SU-DHL-6 (cell line): ENCODE measurements around the gene CD47.

Experiments
- H2AFZ ChIP-seq: fragments of 200-600 bp; sonication (generic); 2 replicates; pipeline ENCODE4 v1.6.1; 2014; ENCODE audit warnings: low read depth, mild to moderate bottlenecking, moderate library complexity, mixed read lengths, antibody characterized with exemption, low read length; ENCODE audit not compliant: severe bottlenecking
- H3F3A ChIP-seq: fragments of 200-600 bp; shearing (Covaris generic); 2 replicates; pipeline ENCODE4 v1.6.0; 2016; ENCODE audit warnings: antibody characterized with exemption, mild to moderate bottlenecking; ENCODE audit not compliant: insufficient read depth
- H3K27ac ChIP-seq: fragments of 200-600 bp; sonication (generic); 2 replicates; pipeline ENCODE4 v1.5.1; 2016; ENCODE audit warnings: low read depth, mild to moderate bottlenecking, low read length, moderate library complexity, mixed read lengths
- H3K27me3 ChIP-seq: fragments of 200-600 bp; sonication (generic), shearing (Covaris generic); 2 replicates; pipeline ENCODE4 v1.6.0; 2014; ENCODE audit warnings: mild to moderate bottlenecking, low read length
- H3K36me3 ChIP-seq: fragments of 200-600 bp; sonication (generic); 2 replicates; pipeline ENCODE4 v1.6.1; 2014; ENCODE audit warnings: mild to moderate bottlenecking, low read length, mixed read lengths
- H3K4me2 ChIP-seq: fragments of 300-600, 200-600 bp; shearing (Covaris generic), sonication (generic); 2 replicates; pipeline ENCODE4 v1.6.0; 2014; ENCODE audit warnings: low read length, low read depth, mild to moderate bottlenecking; ENCODE audit not compliant: poor library complexity, severe bottlenecking
- H3K4me3 ChIP-seq: fragments of 200-600 bp; sonication (generic); 2 replicates; pipeline ENCODE4 v1.5.1; 2014; ENCODE audit warnings: antibody characterized with exemption, low read length, mild to moderate bottlenecking, mixed read lengths; ENCODE audit not compliant: insufficient read depth, poor library complexity, severe bottlenecking
- H3K79me2 ChIP-seq: fragments of 200-600 bp; sonication (generic); 2 replicates; pipeline ENCODE4 v1.6.1; 2014; ENCODE audit warnings: mild to moderate bottlenecking, low read length, moderate library complexity; ENCODE audit not compliant: insufficient read depth
- H3K9ac ChIP-seq: fragments of 200-600 bp; sonication (generic); 2 replicates; pipeline ENCODE4 v1.7.0; 2014; ENCODE audit warnings: mild to moderate bottlenecking, low read length
- H3K9me2 ChIP-seq: fragments of 200-600 bp; sonication (generic); replicated peaks from 2 replicates; pipeline ENCODE4 v1.6.1; 2014; ENCODE audit warnings: low read length; ENCODE audit not compliant: insufficient read depth
- H3K9me3 ChIP-seq: fragments of 200-600 bp; sonication (generic); 2 replicates; pipeline ENCODE4 v1.6.1; 2014; ENCODE audit warnings: low read length, mixed read lengths; ENCODE audit not compliant: insufficient read depth
- H4K20me1 ChIP-seq: fragments of 200-600 bp; sonication (generic); 2 replicates; pipeline ENCODE4 v1.6.1; 2014; ENCODE audit warnings: low read depth, mild to moderate bottlenecking, antibody characterized with exemption, low read length, moderate library complexity, mixed read lengths
- EZH2phosphoT487 ChIP-seq: fragments of 200-600 bp; sonication (generic), shearing (Covaris generic); conservative IDR thresholded peaks from 2 replicates; pipeline ENCODE4 v1.6.1; 2018; ENCODE audit warnings: mild to moderate bottlenecking, antibody characterized with exemption, low read length, moderate library complexity, mixed read lengths
- TF ChIP-seq, protein P1 (sequence below): fragments of 200-600 bp; sonication (generic); IDR thresholded peaks from one replicate; pipeline ENCODE4 v1.5.1; 2017; ENCODE audit warnings: antibody characterized with exemption, mild to moderate bottlenecking, low read length, moderate library complexity; ENCODE audit not compliant: insufficient read depth, poor library complexity, severe bottlenecking

Gene CD47

DNA sequence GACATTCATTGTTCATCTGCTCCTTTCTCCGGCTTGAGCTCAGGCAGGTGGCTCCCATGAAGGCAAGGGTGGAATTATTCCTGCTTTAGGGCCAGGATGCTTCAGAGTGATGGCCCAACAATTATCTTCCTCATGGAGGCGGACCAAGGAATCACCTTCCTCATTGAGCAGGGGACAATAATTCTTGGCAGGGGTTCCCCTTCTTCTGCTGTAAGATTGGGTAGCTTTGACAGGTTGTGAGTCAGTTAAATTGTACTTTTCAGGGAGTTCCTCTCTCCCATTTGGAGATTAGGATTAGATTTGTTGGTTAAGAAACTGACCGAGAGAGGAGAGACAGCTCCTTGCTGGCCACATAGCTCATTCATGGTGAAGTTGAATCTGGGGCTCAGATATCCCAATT lies 31.4 kb upstream of the CD47 start:
- no peaks in the 10 kb centered on the region for H3K27me3 ChIP-seq
- H3K4me2 ChIP-seq: no peak overlapping the region
- no peak overlapping the region for H3K27ac ChIP-seq
- H3F3A ChIP-seq: peaks cover 25% of the 10 kb centered on the region
- H3K9me2 ChIP-seq: no peaks in the 10 kb centered on the region
- no peak overlapping the region for H2AFZ ChIP-seq
- no peaks in the 10 kb centered on the region for H4K20me1 ChIP-seq
- H3K4me3 ChIP-seq: no peak overlapping the region
- H3K36me3 ChIP-seq: no peaks in the 10 kb centered on the region
- TF ChIP-seq, protein P1, sequence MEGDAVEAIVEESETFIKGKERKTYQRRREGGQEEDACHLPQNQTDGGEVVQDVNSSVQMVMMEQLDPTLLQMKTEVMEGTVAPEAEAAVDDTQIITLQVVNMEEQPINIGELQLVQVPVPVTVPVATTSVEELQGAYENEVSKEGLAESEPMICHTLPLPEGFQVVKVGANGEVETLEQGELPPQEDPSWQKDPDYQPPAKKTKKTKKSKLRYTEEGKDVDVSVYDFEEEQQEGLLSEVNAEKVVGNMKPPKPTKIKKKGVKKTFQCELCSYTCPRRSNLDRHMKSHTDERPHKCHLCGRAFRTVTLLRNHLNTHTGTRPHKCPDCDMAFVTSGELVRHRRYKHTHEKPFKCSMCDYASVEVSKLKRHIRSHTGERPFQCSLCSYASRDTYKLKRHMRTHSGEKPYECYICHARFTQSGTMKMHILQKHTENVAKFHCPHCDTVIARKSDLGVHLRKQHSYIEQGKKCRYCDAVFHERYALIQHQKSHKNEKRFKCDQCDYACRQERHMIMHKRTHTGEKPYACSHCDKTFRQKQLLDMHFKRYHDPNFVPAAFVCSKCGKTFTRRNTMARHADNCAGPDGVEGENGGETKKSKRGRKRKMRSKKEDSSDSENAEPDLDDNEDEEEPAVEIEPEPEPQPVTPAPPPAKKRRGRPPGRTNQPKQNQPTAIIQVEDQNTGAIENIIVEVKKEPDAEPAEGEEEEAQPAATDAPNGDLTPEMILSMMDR: no peak
- no peak for TF ChIP-seq EZH2phosphoT487
- H3K9ac ChIP-seq: no peak overlapping the region
- no peaks in the 10 kb centered on the region for H3K9me3 ChIP-seq
- H3K79me2 ChIP-seq: peaks cover 12% of the 10 kb centered on the region; the same call in 1 of the 2 replicates

DNA sequence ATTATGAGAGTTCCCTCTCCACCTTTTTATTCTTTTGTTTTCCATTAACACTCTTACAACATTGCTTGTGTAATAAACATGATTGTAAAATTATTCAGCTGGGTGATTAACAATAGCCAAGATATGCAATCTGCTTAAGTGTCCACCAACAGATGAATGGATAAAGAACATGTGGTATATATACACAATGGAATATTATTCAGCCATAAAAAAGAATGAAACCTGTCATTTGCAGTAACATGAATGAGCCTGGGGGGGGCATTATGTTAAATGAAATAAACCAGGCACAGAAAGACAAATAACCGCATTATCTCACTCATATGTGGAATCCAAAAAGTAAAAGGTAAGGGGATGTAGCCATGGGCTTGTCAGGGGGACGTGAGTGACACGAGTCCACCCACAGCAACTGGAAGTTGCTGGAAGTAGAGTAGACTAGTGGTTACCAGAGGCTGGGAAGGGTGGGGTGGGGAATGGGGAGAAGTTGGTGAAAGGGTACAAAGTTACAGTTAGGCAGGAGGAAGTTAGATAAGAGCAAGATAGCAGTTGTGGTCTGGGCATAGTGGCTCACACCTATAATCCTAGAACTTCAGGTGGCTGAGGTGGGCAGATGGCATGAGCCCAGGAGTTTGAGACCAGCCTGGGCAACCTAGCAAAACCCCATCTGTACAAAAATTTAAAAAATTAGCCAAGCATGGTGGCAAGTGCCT lies 28.7 kb upstream of the CD47 start:
- Histone ChIP-seq H3K4me3 (no peak overlapping the region), H3F3A (peaks cover 9% of the 10 kb centered on the region), H2AFZ (no peak overlapping the region), H3K27ac (no peak overlapping the region), H3K9me2 (no peaks in the 10 kb centered on the region), H3K27me3 (no peaks in the 10 kb centered on the region), H3K36me3 (no peaks in the 10 kb centered on the region), H3K9me3 (no peaks in the 10 kb centered on the region), H3K79me2 (no peaks in the 10 kb centered on the region), H3K4me2 (no peak overlapping the region), H3K9ac (no peak overlapping the region), H4K20me1 (no peaks in the 10 kb centered on the region)
- TF ChIP-seq EZH2phosphoT487: no peak
- TF ChIP-seq, protein P1: no peak

DNA sequence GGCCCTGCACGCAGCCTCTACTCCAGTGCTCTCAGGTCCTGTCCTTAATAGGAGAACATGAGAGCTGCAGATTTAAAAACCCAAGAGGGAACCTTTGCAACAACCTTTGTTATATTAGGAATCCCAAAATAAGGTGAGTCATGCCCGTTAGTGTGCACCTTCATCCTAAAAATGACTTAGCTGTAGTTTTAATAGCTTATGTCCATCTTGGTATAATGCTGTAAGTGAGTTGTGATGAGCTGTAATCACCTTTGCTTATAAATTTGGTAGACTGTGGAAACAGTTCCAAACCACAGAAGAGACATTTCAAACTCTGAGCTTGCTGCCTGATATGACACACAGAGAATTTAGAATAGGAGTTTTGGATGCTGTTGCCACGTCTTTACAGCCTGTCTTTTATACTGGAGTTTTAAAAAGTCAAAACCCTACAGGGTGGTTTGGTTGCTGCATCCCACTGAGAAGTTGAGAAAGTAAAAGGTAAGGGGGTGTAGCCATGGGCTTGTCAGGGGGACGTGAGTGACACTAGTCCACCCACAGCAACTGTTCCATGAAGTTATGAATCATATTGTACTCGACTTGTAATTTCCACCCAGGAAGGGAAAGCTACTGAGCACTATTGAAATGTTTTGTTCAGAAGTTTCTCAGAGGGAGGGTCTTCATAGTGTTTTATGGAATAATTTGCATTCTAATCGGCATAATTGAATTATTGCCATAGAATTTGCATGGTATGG lies 27.4 kb upstream of the CD47 start:
- Histone ChIP-seq H3K27me3 (no peaks in the 10 kb centered on the region), H4K20me1 (no peaks in the 10 kb centered on the region), H3K4me2 (no peak overlapping the region), H3F3A (no peaks in the 10 kb centered on the region), H3K4me3 (no peak overlapping the region), H3K9me2 (no peaks in the 10 kb centered on the region), H3K36me3 (no peaks in the 10 kb centered on the region), H3K27ac (no peak overlapping the region), H2AFZ (no peak overlapping the region), H3K9ac (no peak overlapping the region), H3K79me2 (no peaks in the 10 kb centered on the region), H3K9me3 (no peaks in the 10 kb centered on the region)
- no peak for TF ChIP-seq EZH2phosphoT487
- TF ChIP-seq, protein P1: no peak
